GM12872 (cell line): ENCODE measurements around the gene THSD4.

Experiments used
- TF ChIP-seq, protein P1 (sequence below): IDR thresholded peaks from 3 replicates; pipeline ENCODE4 v1.5.1; 2011; ENCODE audit warnings: low read depth, mild to moderate bottlenecking, low read length, moderate library complexity; ENCODE audit not compliant: insufficient read depth

Gene THSD4

DNA sequence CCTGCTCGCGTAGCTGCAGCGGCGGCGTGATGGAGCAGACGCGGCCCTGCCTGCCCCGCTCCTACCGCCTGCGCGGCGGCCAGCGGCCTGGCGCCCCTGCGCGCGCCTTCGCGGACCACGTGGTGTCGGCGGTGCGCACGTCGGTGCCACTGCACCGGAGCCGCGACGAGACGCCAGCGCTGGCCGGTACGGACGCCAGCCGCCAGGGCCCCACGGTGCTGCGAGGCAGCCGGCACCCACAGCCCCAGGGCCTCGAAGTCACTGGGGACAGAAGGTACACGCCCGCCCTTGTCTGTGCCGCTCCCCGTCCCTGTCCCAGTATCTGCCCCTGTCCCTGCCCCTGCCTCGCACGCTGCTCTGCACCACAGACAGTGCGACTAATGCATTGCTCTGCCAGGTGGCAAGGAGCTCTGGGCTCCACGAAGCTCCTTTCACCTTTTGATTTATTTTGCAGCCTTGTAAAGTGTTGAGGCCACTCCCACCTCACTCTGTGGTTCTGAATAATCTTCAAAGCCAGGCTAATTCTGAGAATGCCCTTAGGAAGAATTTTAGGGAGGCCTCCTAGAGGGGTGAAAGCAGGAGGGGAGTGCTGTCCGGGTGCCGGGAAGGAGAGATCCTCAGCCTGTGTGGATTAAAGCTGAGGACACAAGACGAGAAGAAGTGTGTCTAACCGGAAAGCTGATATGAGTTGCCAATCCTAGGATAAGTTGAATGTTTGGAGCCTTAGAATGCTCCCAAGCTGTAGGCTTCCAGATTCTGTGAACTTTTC is 100.0 kb downstream of the THSD4 start:
- TF ChIP-seq, protein P1, sequence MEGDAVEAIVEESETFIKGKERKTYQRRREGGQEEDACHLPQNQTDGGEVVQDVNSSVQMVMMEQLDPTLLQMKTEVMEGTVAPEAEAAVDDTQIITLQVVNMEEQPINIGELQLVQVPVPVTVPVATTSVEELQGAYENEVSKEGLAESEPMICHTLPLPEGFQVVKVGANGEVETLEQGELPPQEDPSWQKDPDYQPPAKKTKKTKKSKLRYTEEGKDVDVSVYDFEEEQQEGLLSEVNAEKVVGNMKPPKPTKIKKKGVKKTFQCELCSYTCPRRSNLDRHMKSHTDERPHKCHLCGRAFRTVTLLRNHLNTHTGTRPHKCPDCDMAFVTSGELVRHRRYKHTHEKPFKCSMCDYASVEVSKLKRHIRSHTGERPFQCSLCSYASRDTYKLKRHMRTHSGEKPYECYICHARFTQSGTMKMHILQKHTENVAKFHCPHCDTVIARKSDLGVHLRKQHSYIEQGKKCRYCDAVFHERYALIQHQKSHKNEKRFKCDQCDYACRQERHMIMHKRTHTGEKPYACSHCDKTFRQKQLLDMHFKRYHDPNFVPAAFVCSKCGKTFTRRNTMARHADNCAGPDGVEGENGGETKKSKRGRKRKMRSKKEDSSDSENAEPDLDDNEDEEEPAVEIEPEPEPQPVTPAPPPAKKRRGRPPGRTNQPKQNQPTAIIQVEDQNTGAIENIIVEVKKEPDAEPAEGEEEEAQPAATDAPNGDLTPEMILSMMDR: no peak

- TF ChIP-seq, protein P1: no peak
Observed at GRCh38 chr15:71218272-71218805, 103.1 kb downstream of the THSD4 start.

DNA sequence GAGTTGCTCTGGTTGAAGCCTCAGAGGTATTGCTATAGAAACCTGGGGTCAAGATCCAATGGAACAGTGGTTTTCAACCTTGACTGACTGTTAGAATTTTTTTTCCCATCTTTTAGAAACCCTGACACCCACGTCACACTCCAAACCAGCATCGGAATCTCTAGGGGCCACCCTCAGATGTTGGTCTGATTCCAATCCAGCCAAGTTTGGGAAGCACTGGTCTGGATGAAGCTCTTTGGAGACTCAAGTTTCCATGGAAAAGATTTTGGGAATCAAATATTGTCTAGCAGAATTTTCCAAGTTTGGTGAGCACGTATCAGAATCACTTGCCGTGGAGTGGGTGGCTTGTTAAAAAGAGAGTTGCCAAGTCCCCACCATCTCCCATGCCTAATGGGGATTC is 103.8 kb downstream of the THSD4 start:
- TF ChIP-seq, protein P1: no peak

GRCh38 chr15:71219645-71220044 is 104.4 kb downstream of the THSD4 start:
- TF ChIP-seq, protein P1: no peak

DNA sequence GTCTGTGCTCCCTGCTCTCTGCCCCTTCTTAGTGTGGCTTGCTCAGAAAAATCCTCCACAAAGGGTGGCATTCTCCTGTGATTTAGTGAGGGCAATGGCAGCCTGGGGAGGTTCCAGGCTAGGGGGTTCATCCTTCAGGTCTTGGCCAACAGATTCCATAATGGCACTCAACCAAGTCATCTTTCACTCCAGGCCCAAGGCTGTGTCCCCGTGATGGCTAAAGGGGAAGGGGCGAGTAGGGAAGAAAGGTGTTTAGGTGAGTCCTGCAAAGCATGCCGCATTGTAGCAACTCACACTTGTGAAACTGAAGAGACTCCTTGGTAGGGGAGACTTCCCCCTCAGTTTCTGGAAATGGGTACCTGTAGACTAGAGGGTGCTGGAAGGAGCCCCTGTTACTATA is 105.6 kb downstream of the THSD4 start:
- TF ChIP-seq, protein P1: no peak

GRCh38 chr15:71221417-71221816 is 106.1 kb downstream of the THSD4 start:
- TF ChIP-seq, protein P1: no peak

- TF ChIP-seq, protein P1: no peak
Observed at GRCh38 chr15:71223516-71223915, 108.2 kb downstream of the THSD4 start.
